Measurements from ENCODE around the gene RARB. TPM values are rescaled to one million over a fixed set of nuclear protein-coding genes. Genes with fewer than 3 reads are reported as not detected.

RARB gene
- total and polyA plus RNA-seq, 4 donors: 1.5 to 24.5 (median 4.1) TPM

GRCh38 chr3:25454005-25454927, 26.2 kb downstream of the RARB start:
- 65 to 73% methylated on average over 16 of the region's 16 CpGs for WGBS, 2 donors
- Histone ChIP-seq H3K27ac (ENCODE audit: low read depth in 1 of 2, low read length in 1 of 2) (peak overlapping the region; percentile 21 to 41), H3K27me3 (ENCODE audit: control insufficient read depth in 3 of 3, insufficient read depth in 3 of 3, low read length in 2 of 3) (no peaks in the 10 kb centered on the region), H3K4me1 (ENCODE audit: control insufficient read depth in 5 of 5, insufficient read depth in 5 of 5, low read length in 5 of 5) (peaks cover 2 to 75% (median 32%) of the 10 kb centered on the region in 5 donors), H3K9ac (ENCODE audit: insufficient read depth in 1 of 2, low read length in 2 of 2) (peak overlapping the region in 1 of 2 donors; percentile 84), H3K36me3 (ENCODE audit: control insufficient read depth in 4 of 4, insufficient read depth in 4 of 4, low read length in 4 of 4) (no peaks in the 10 kb centered on the region), H3K9me3 (ENCODE audit: control insufficient read depth in 4 of 4, insufficient read depth in 3 of 4, low read length in 3 of 4) (no peaks in the 10 kb centered on the region), H3K4me3 (no peak overlapping the region)
- DNase-seq: peak; percentile 72 to 90 (median 90)
- no peak for ATAC-seq (ENCODE audit: insufficient read depth, low FRiP score)
- no peak for TF ChIP-seq CTCF (IDR thresholded peaks at IDR 0.05; ENCODE audit: control extremely low read depth, extremely low read depth)

- DNase-seq (peak; percentile 46 to 83 (median 82)), ATAC-seq (ENCODE audit: insufficient read depth, low FRiP score) (no peak)
- Histone ChIP-seq H3K9ac (ENCODE audit: insufficient read depth in 1 of 2, low read length in 2 of 2) (peak overlapping the region in 1 of 2 donors; percentile 73), H3K27ac (ENCODE audit: low read depth in 1 of 2, low read length in 1 of 2) (peak overlapping the region; percentile 53 to 79), H3K4me1 (ENCODE audit: control insufficient read depth in 5 of 5, insufficient read depth in 5 of 5, low read length in 5 of 5) (peaks cover 2 to 71% (median 32%) of the 10 kb centered on the region in 5 donors), H3K27me3 (ENCODE audit: control insufficient read depth in 3 of 3, insufficient read depth in 3 of 3, low read length in 2 of 3) (no peaks in the 10 kb centered on the region), H3K36me3 (ENCODE audit: control insufficient read depth in 4 of 4, insufficient read depth in 4 of 4, low read length in 4 of 4) (no peaks in the 10 kb centered on the region), H3K9me3 (ENCODE audit: control insufficient read depth in 4 of 4, insufficient read depth in 3 of 4, low read length in 3 of 4) (no peaks in the 10 kb centered on the region), H3K4me3 (no peak overlapping the region)
- no peak for TF ChIP-seq CTCF (IDR thresholded peaks at IDR 0.05; ENCODE audit: control extremely low read depth, extremely low read depth)
- 69 to 81% methylated on average over 8 of the region's 8 CpGs for WGBS, 2 donors
Observed at GRCh38 chr3:25455441-25456132, 27.5 kb downstream of the RARB start.

- H3K27ac ChIP-seq (ENCODE audit: low read depth in 1 of 2, low read length in 1 of 2): peak overlapping the region in 1 of 2 donors; percentile 61
- no peak for ATAC-seq (ENCODE audit: insufficient read depth, low FRiP score)
- H3K4me3 ChIP-seq: no peak overlapping the region
Observed at GRCh38 chr3:25456723-25457670, 28.9 kb downstream of the RARB start.

More at GRCh38 chr3:25456723-25457670, 28.9 kb downstream of the RARB start:
- peak in 1 of 3 donors; percentile 40 for DNase-seq
- TF ChIP-seq CTCF (IDR thresholded peaks at IDR 0.05; ENCODE audit: control extremely low read depth, extremely low read depth): no peak
- H3K27me3 ChIP-seq (ENCODE audit: control insufficient read depth in 3 of 3, insufficient read depth in 3 of 3, low read length in 2 of 3): no peaks in the 10 kb centered on the region
- peaks cover 2 to 66% (median 29%) of the 10 kb centered on the region in 5 donors for H3K4me1 ChIP-seq (ENCODE audit: control insufficient read depth in 5 of 5, insufficient read depth in 5 of 5, low read length in 5 of 5)
- 80 to 81% methylated on average over 7 of the region's 7 CpGs for WGBS, 2 donors
- H3K9ac ChIP-seq (ENCODE audit: insufficient read depth in 1 of 2, low read length in 2 of 2): peak overlapping the region in 1 of 2 donors; percentile 23
- peaks cover 0 to 3% (median 3%) of the 10 kb centered on the region in 4 donors for H3K36me3 ChIP-seq (ENCODE audit: control insufficient read depth in 4 of 4, insufficient read depth in 4 of 4, low read length in 4 of 4)
- H3K9me3 ChIP-seq (ENCODE audit: control insufficient read depth in 4 of 4, insufficient read depth in 3 of 4, low read length in 3 of 4): no peaks in the 10 kb centered on the region
